GM19324 (cell line): ENCODE results near the gene STX1A.
"Not testable (repeated sequence)": the region's sequence is repeated elsewhere in the genome, so short reads cannot be mapped to it uniquely, and the experiment has no call there.

Experiments used
- ATAC-seq: cut with Tn5 transposase; IDR thresholded peaks from one replicate; pipeline ENCODE4 v1.9.1; 2021; ENCODE audit warnings: mild to moderate bottlenecking, moderate library complexity; ENCODE audit not compliant: unreplicated experiment, low FRiP score

Gene STX1A

GRCh38 chr7:73737491-73738219 lies 18.2 kb upstream of the STX1A start:
- ATAC-seq, result no peak

GRCh38 chr7:73736885-73737284 lies 17.4 kb upstream of the STX1A start:
- ATAC-seq, result no peak

GRCh38 chr7:73735528-73735905 lies 16.0 kb upstream of the STX1A start:
- no peak for ATAC-seq

GRCh38 chr7:73734619-73735527 lies 15.4 kb upstream of the STX1A start:
- ATAC-seq, result peak; percentile 28

- ATAC-seq, result no peak
These were observed 12.9 kb upstream of the STX1A start for GRCh38 chr7:73732397-73732796.

- no peak for ATAC-seq
These were observed 11.0 kb upstream of the STX1A start for GRCh38 chr7:73730485-73730884.

- ATAC-seq, result no peak
These were observed 9.1 kb upstream of the STX1A start for GRCh38 chr7:73728551-73728950.

- ATAC-seq, result no peak
These were observed 8.5 kb upstream of the STX1A start for GRCh38 chr7:73727952-73728351.

- peak; percentile 24 for ATAC-seq
These were observed 6.6 kb upstream of the STX1A start for GRCh38 chr7:73726083-73726466.

GRCh38 chr7:73723813-73724212 lies 4.3 kb upstream of the STX1A start:
- no peak for ATAC-seq

- no peak for ATAC-seq
These were observed 3.3 kb upstream of the STX1A start for GRCh38 chr7:73722785-73723184.

- not testable (repeated sequence) for ATAC-seq
These were observed 2.7 kb upstream of the STX1A start for GRCh38 chr7:73722182-73722581.

- no peak for ATAC-seq
These were observed 1.9 kb upstream of the STX1A start for GRCh38 chr7:73721377-73721817.

- not testable (repeated sequence) for ATAC-seq
These were observed 974 bp upstream of the STX1A start for GRCh38 chr7:73720443-73720842.

GRCh38 chr7:73719806-73720169 lies 319 bp upstream of the STX1A start:
- no peak for ATAC-seq

- no peak for ATAC-seq
These were observed 1.0 kb downstream of the STX1A start for GRCh38 chr7:73718438-73718881.

GRCh38 chr7:73717991-73718405 lies 1.5 kb downstream of the STX1A start:
- ATAC-seq, result no peak

GRCh38 chr7:73717025-73717807 lies 2.3 kb downstream of the STX1A start:
- ATAC-seq, result no peak

GRCh38 chr7:73716318-73716890 lies 3.1 kb downstream of the STX1A start:
- no peak for ATAC-seq

- ATAC-seq, result no peak
These were observed 3.7 kb downstream of the STX1A start for GRCh38 chr7:73715648-73716317.
